Lower leg skin (tissue), 4 donors: ENCODE measurements around the gene CMIP. TPM values are rescaled to one million over a fixed set of nuclear protein-coding genes. Genes with fewer than 3 reads are reported as not detected.
"Not testable (repeated sequence)": the region's sequence is repeated elsewhere in the genome, so short reads cannot be mapped to it uniquely, and the experiment has no call there.

Experiments
- DNase-seq, 2 donors: peaks; one replicate each; pipeline ENCODE4 v3.0.0-alpha.2; 2019; ENCODE audit warnings: low spot score in 2 of 2
- H3K4me3 ChIP-seq: fragments of 200-600 bp; sonication (generic); 2 replicates; pipeline ENCODE4 v1.5.1; 2017; ENCODE audit warnings: mild to moderate bottlenecking, low read depth; ENCODE audit not compliant: poor library complexity, severe bottlenecking
- POLR2A ChIP-seq, 2 donors: fragments of 450-650 bp; IDR thresholded peaks; one replicate each; pipeline ENCODE4 v1.6.1; 2016 to 2017; ENCODE audit warnings: antibody characterized with exemption in 2 of 2, mild to moderate bottlenecking in 1 of 2, moderate library complexity in 1 of 2
- WGBS, 2 donors: methylation state at CpG; one replicate each; pipeline ENCODE4 v1.1.5; 2018; 5-methylcytosine and 5-hydroxymethylcytosine counted together
- intact Hi-C: fragments of 100-400 bp; cut with DNase I; formaldehyde crosslinking; loops from one replicate; pipeline ENCODE4 v1.15.0; 2023; ENCODE audit warnings: low total_unique reads
- total RNA-seq, 4 donors: library from RNA; depleted of rRNA; stranded (reverse); fragments of >200 nt; gene quantifications; one replicate each; pipeline ENCODE4 v1.1.0, GENCODE V29; 2016
- TF ChIP-seq, protein P1 (sequence below), 3 donors: fragments of 450-650 bp; IDR thresholded peaks; one replicate each; pipeline ENCODE4 v1.5.1; 2016; ENCODE audit warnings: antibody characterized with exemption in 3 of 3, mild to moderate bottlenecking in 3 of 3, moderate library complexity in 2 of 3

Gene CMIP
- total RNA-seq, 4 donors from 2014 or later = 53.7 to 115 (median 77.4) TPM

DNA sequence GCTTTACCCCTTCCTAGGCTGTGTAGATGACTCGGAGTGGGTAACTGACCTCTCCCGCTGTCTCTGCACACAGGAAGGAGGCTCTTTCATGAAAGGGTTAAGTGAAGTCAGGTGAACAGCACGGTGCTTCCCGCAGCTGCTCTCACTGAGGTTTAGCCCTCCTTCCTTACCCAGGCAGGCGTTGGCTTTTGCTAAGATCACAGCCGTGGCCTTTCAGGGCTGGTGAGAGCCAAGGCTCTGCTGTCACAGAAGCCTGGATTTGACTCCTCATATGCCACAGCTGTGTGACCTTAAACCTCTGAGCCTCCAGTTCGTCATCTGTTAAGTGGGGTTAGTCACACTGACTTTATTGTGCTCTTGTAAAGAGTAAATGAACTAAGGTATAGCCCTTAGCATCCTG lies 243.6 kb downstream of the CMIP start:
- no peak overlapping the region for H3K4me3 ChIP-seq
- intact Hi-C loops = no loop called here
- TF ChIP-seq, protein P1, sequence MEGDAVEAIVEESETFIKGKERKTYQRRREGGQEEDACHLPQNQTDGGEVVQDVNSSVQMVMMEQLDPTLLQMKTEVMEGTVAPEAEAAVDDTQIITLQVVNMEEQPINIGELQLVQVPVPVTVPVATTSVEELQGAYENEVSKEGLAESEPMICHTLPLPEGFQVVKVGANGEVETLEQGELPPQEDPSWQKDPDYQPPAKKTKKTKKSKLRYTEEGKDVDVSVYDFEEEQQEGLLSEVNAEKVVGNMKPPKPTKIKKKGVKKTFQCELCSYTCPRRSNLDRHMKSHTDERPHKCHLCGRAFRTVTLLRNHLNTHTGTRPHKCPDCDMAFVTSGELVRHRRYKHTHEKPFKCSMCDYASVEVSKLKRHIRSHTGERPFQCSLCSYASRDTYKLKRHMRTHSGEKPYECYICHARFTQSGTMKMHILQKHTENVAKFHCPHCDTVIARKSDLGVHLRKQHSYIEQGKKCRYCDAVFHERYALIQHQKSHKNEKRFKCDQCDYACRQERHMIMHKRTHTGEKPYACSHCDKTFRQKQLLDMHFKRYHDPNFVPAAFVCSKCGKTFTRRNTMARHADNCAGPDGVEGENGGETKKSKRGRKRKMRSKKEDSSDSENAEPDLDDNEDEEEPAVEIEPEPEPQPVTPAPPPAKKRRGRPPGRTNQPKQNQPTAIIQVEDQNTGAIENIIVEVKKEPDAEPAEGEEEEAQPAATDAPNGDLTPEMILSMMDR (IDR thresholded peaks at IDR 0.05) = no peak
- TF ChIP-seq POLR2A (IDR thresholded peaks at IDR 0.05) = no peak
- DNase-seq = no peak
- 74% methylated on average over 7 of the region's 7 CpGs for WGBS, 2 donors

DNA sequence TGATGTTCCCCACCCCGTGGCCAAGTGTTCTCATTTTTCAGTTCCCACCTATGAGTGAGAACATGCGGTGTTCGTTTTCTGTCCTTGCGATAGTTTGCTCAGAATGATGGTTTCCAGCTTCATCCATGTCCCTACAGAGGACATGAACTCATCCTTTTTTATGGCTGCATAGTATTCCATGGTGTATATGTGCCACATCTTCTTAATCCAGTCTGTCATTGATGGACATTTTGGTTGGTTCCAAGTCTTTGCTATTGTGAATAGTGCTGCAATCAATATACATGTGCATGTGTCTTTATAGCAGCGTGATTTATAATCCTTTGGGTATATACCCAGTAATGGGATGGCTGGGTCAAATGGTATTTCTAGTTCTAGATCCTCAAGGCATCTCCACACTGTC lies 244.2 kb downstream of the CMIP start:
- WGBS, 2 donors = 75 to 89% methylated on average over 5 of the region's 5 CpGs
- DNase-seq, intact Hi-C loops: not testable (repeated sequence)

DNA sequence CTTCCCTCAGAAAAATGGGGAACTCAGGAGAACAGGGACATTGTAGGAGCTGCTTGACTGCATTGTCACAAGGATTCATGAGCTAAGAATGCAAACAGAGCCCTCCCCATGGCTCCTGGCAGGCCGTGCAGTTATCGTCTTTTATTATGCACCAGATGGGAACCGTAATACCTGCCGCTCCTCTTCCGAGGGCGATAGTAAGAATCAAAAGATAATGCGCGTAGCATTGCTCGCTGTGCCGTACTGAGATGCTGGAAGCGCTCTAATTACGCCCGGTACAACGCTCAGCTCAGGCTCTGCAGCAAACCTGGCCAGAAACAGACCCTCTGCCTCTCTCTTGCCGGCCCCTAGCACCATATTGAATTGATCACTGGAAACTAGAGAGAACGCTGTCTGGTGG lies 247.4 kb downstream of the CMIP start:
- intact Hi-C loops = no loop called here
- DNase-seq = no peak
- no peak overlapping the region for H3K4me3 ChIP-seq
- whole genome bisulfite sequencing, 2 donors = 94 to 95% methylated on average over 16 of the region's 16 CpGs
- no peak for TF ChIP-seq POLR2A (IDR thresholded peaks at IDR 0.05)
- TF ChIP-seq, protein P1 (IDR thresholded peaks at IDR 0.05) = no peak

More for the DNA sequence above, 244.2 kb downstream of the CMIP start:
- H3K4me3 ChIP-seq = not testable (repeated sequence)

DNA sequence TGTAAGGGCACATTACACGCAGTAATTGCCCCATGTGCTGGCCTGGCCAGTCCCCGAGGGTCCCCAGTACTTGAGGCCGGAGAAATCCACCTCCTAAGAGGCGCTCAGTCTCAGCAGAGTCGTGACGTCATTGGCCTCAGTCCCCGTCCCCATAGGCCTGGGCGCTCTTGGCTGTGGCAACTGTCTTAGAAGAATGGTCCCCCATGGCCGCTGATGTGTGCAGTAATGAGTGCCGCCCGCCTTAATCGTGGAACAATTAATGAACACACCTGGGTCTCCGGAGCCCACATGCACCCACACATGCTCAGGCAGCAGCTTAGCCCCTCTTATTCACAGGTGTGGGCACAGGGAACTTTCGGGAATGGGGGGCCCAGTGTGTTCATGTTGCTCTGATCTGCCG lies 248.0 kb downstream of the CMIP start:
- no peak for DNase-seq
- TF ChIP-seq, protein P1 (IDR thresholded peaks at IDR 0.05) = no peak
- TF ChIP-seq POLR2A (IDR thresholded peaks at IDR 0.05) = no peak
- WGBS, 2 donors = 91 to 93% methylated on average over 14 to 15 of the region's 15 CpGs
- no peak overlapping the region for H3K4me3 ChIP-seq
- intact Hi-C loops = no loop called here

DNA sequence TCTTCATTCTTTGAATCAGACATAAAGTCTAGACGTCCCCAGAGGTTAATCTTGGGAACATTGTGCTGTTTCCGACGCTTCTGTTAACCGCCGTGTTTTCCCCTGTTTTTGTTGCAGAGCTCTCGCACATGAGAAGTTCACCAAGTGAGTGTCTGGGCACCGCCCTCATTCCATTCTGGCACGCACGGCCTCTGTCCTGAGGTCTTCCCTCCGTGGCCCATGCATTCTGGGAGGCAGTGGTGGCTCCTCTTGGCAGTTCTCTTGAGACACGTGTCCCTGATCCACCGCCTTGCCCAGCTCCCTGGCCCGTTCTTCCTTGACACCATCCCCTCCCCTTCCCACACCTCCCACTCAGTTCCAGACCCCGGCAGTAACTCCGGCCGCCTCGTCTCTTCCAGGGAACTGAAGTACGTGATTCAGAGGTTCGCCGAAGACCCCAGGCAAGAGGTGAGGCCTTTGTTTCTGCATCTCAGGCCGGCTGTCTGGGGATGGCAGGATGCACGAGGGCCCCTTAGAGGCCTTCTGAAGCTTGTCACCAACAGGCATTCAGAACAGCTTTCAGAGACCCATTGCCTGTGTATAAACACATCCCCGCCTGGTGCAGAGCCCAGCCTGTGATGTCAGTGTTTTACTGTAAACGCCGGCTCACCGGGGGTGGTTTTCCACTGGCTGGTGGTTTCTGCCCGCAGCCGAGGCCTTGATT lies 248.6 kb downstream of the CMIP start:
- 53 to 79% methylated on average over 24 to 28 of the region's 28 CpGs for WGBS, 2 donors
- DNase-seq = no peak
- TF ChIP-seq, protein P1 (IDR thresholded peaks at IDR 0.05) = no peak
- no peak for TF ChIP-seq POLR2A (IDR thresholded peaks at IDR 0.05)
- intact Hi-C loops = no loop called here
- no peak overlapping the region for H3K4me3 ChIP-seq

DNA sequence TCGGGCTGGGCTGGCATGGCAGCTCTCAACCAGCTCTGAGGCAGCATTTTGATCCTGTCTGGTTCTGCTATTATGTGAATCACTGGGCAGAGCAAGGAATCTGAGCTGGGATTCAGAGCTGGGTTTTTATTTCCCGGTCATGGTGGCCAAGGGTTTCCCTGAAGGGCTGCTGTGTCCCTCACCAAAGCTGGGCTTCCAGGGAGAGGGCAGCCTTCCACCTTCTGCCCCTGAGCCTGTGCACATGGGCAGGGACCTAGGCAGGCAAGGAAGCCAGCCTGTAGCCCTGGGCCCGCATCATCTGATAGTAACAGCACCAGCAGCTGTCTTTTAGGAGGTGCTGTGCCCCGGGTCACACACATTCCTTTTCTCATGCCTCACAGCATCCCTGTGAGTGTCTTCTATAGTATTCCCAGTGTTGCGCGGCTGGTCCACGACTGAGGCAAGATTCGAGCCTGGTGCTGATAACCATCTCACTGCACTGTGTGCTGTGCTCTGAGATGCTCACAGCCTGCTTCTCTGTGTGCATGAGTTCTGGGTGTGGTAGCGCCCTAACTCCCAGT lies 249.2 kb downstream of the CMIP start:
- intact Hi-C loops = no loop called here
- WGBS, 2 donors = 75 to 83% methylated on average over 9 of the region's 9 CpGs

More for the DNA sequence above, 249.2 kb downstream of the CMIP start:
- H3K4me3 ChIP-seq = no peak overlapping the region
- TF ChIP-seq, protein P1 (IDR thresholded peaks at IDR 0.05) = no peak
- TF ChIP-seq POLR2A (IDR thresholded peaks at IDR 0.05) = no peak
- DNase-seq = no peak
